ENCODE measurements around the gene CIZ1. TPM values are rescaled to one million over a fixed set of nuclear protein-coding genes. Genes with fewer than 3 reads are reported as not detected.

The CIZ1 gene
- total and polyA plus RNA-seq, 11 donors: 42.6 to 101 (median 73.8) TPM

DNA sequence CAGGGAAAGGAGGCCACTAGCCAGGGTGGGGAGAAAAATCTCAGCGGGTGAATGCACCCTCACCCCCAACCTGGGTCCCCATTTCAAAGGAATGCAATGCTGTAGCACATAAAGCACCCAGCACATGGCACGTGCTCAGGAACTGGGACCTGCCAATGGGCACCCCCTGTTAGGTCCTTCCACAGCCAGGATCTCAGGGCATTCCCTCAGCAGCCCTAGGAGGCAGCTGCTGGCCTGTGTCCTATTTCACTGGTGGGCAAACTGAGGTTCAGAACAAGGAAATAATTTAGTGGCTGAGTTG lies 20.6 kb upstream of the CIZ1 start:
- intact Hi-C loops (cut with DNase I): no loop called here
- Histone ChIP-seq H3K36me3 (no peaks in the 10 kb centered on the region), H3K4me1 (peaks cover 0 to 20% (median 3%) of the 10 kb centered on the region in 12 donors), H3K27me3 (no peaks in the 10 kb centered on the region), H3K27ac (no peak overlapping the region), H3K9me3 (no peaks in the 10 kb centered on the region), H3K4me3 (no peak overlapping the region)
- TF ChIP-seq, protein P1, sequence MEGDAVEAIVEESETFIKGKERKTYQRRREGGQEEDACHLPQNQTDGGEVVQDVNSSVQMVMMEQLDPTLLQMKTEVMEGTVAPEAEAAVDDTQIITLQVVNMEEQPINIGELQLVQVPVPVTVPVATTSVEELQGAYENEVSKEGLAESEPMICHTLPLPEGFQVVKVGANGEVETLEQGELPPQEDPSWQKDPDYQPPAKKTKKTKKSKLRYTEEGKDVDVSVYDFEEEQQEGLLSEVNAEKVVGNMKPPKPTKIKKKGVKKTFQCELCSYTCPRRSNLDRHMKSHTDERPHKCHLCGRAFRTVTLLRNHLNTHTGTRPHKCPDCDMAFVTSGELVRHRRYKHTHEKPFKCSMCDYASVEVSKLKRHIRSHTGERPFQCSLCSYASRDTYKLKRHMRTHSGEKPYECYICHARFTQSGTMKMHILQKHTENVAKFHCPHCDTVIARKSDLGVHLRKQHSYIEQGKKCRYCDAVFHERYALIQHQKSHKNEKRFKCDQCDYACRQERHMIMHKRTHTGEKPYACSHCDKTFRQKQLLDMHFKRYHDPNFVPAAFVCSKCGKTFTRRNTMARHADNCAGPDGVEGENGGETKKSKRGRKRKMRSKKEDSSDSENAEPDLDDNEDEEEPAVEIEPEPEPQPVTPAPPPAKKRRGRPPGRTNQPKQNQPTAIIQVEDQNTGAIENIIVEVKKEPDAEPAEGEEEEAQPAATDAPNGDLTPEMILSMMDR (IDR thresholded peaks at IDR 0.05): no peak
- TF ChIP-seq POLR2A (IDR thresholded peaks at IDR 0.05): no peak
- ATAC-seq (no peak), DNase-seq (no peak)
- 83 to 93% (median 90%) methylated on average over 2 of the region's 2 CpGs for WGBS, 4 donors

GRCh38 chr9:128211186-128211980 lies 20.0 kb upstream of the CIZ1 start:
- 68 to 72% (median 72%) methylated on average over 12 of the region's 12 CpGs for WGBS, 4 donors

DNA sequence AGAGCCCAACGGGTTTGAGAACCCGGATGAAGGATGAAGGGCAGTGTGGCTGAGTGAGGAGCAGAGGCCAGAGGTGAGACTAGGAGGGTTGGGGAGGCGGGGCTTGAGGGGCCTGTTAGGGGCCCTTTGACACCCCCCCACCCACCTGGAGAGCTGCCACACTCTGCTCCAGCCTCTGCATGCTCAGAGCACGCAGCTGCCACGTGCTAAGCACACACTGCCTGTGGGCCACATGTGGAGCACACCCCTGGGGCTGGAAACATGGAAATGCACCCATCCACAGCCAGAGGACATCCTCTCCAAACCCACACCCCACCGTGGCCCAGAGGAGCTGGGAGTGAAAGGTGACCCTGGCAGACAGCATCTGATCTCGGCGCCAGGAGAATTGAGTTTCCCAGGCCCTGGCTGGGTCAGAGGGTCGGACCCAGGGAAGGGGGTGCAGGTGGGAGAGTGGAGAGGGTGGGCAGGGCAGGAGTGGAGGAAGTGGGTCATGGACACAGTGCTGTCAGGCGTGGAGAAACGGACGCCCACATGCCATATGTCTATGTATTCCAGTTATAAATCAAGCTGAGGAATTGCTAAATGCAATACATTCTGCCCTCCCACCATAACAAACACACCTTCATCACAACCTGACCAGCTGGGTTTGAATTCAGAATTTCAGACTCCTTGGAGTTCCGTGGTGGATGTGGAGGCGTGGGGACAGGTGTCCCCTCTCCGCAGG lies 17.7 kb upstream of the CIZ1 start:
- no peak for DNase-seq
- Histone ChIP-seq H3K27me3 (peaks cover 0 to 5% (median 2%) of the 10 kb centered on the region in 9 donors), H3K9me3 (no peaks in the 10 kb centered on the region), H3K4me1 (peaks cover 0 to 8% (median under 1%) of the 10 kb centered on the region in 12 donors), H3K27ac (no peak overlapping the region), H3K4me3 (no peak overlapping the region), H3K36me3 (no peaks in the 10 kb centered on the region)
- 78 to 86% (median 81%) methylated on average over 15 of the region's 15 CpGs for WGBS, 4 donors
- TF ChIP-seq, protein P1 (IDR thresholded peaks at IDR 0.05): no peak
- TF ChIP-seq POLR2A (IDR thresholded peaks at IDR 0.05): no peak
- ATAC-seq: no peak
- intact Hi-C loops (cut with DNase I): loop anchor here in 2 of 10 donors (10.0 kb wide), 2 partner anchors 46 to 136 kb away; partner anchors contain the start of gene SLC27A4 (in 1 of the 2)

More at GRCh38 chr9:128211186-128211980, 20.0 kb upstream of the CIZ1 start:
- no peak for ATAC-seq
- Histone ChIP-seq H3K9me3 (no peaks in the 10 kb centered on the region), H3K36me3 (no peaks in the 10 kb centered on the region), H3K4me3 (no peak overlapping the region), H3K27ac (no peak overlapping the region), H3K4me1 (peaks cover 0 to 16% (median 2%) of the 10 kb centered on the region in 12 donors), H3K27me3 (no peaks in the 10 kb centered on the region)
- no peak for TF ChIP-seq POLR2A (IDR thresholded peaks at IDR 0.05)
- TF ChIP-seq, protein P1 (IDR thresholded peaks at IDR 0.05): no peak
- intact Hi-C loops (cut with DNase I): no loop called here
- DNase-seq: no peak

DNA sequence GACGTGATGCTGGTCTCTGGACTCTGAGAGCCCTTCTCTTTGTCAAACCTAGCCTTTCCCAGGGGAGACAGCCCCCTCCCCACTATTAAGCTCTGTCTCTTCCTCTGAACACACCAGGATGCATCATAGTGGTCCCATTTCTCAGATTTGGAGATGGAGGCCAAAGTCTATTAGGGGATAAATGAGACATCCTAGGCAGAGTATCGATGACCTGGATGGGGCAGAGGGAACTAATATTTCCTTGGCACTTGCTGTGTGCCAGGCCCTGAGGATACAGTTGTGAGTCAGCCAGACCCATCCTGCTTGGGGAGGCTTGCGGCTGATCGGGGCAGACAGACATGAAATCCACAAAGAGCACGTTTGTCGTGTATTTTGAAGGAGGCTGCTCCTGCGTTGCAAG lies 17.0 kb upstream of the CIZ1 start:
- 91 to 96% (median 93%) methylated on average over 7 of the region's 7 CpGs for WGBS, 4 donors
- Histone ChIP-seq H3K27ac (no peak overlapping the region), H3K4me1 (peaks cover 0 to 12% (median 6%) of the 10 kb centered on the region in 12 donors), H3K36me3 (no peaks in the 10 kb centered on the region), H3K27me3 (peaks cover 0 to 13% (median 6%) of the 10 kb centered on the region in 9 donors), H3K9me3 (no peaks in the 10 kb centered on the region), H3K4me3 (no peak overlapping the region)
- no peak for ATAC-seq
- no peak for DNase-seq
- intact Hi-C loops (cut with DNase I): loop anchor here in 2 of 10 donors (10.0 kb wide), 2 partner anchors 46 to 136 kb away; partner anchors contain the start of gene SLC27A4 (in 1 of the 2)
- TF ChIP-seq POLR2A (IDR thresholded peaks at IDR 0.05): no peak
- TF ChIP-seq, protein P1 (IDR thresholded peaks at IDR 0.05): no peak

Data from heart left ventricle (tissue), 16 donors.